GM23338 (cell line): ENCODE data around the gene FGFRL1.

ENCODE experiments used
- CREB1 ChIP-seq: fragments of 250-450 bp; sonication (Bioruptor Pico); IDR thresholded peaks from 2 replicates; pipeline ENCODE4 v1.5.0; 2020; ENCODE audit warnings: low read depth, mild to moderate bottlenecking, moderate library complexity
- EZH2 ChIP-seq: fragments of 200-600 bp; sonication (generic); IDR thresholded peaks from one replicate; pipeline ENCODE4 v1.8.0; 2017; ENCODE audit warnings: antibody characterized with exemption, mild to moderate bottlenecking, low read depth; ENCODE audit not compliant: unreplicated experiment
- EZH2phosphoT487 ChIP-seq: fragments of 200-600 bp; sonication (generic); IDR thresholded peaks from one replicate; pipeline ENCODE4 v1.8.1; 2018; ENCODE audit warnings: antibody characterized with exemption; ENCODE audit not compliant: unreplicated experiment
- JUNB ChIP-seq: IDR thresholded peaks from one replicate; pipeline ENCODE4 v1.6.1; 2016; ENCODE audit warnings: antibody characterized with exemption; ENCODE audit not compliant: unreplicated experiment
- NANOG ChIP-seq: IDR thresholded peaks from 2 replicates; pipeline ENCODE4 v1.6.1; 2016; ENCODE audit warnings: antibody characterized with exemption, borderline replicate concordance
- POLR2AphosphoS5 ChIP-seq: IDR thresholded peaks from 2 replicates; pipeline ENCODE4 v1.6.1; 2016; ENCODE audit warnings: antibody characterized with exemption, low read depth
- STAT1 ChIP-seq: IDR thresholded peaks from one replicate; pipeline ENCODE4 v1.6.1; 2016; ENCODE audit warnings: antibody characterized with exemption; ENCODE audit not compliant: unreplicated experiment
- ZNF114 ChIP-seq: fragments of 250-450 bp; sonication (Bioruptor Pico); IDR thresholded peaks from 2 replicates; pipeline ENCODE4 v1.5.0; 2020; ENCODE audit warnings: mild to moderate bottlenecking, moderate library complexity
- ZNF331 ChIP-seq: fragments of 250-450 bp; sonication (Bioruptor Pico); IDR thresholded peaks from 2 replicates; pipeline ENCODE4 v1.5.0; 2020; ENCODE audit warnings: low read depth, mild to moderate bottlenecking, moderate library complexity
- TF ChIP-seq, protein P1 (sequence below), 2 experiments: fragments of 200-600 bp in 1 of 2; sonication (generic) in 1 of 2; conservative IDR thresholded peaks; 2 replicates each; pipeline versions ENCODE4 v1.5.1 to v1.6.1; 2016 to 2017; ENCODE audit warnings: antibody characterized with exemption in 2 of 2, low read depth in 2 of 2, mild to moderate bottlenecking in 2 of 2, moderate library complexity in 1 of 2
- TF ChIP-seq, protein P2 (sequence below): IDR thresholded peaks from one replicate; pipeline ENCODE4 v1.6.1; 2018; ENCODE audit warnings: antibody characterized with exemption; ENCODE audit not compliant: unreplicated experiment

GRCh38 chr4:1060121-1060520, 48.7 kb downstream of the FGFRL1 start:
- TF ChIP-seq, protein P1, sequence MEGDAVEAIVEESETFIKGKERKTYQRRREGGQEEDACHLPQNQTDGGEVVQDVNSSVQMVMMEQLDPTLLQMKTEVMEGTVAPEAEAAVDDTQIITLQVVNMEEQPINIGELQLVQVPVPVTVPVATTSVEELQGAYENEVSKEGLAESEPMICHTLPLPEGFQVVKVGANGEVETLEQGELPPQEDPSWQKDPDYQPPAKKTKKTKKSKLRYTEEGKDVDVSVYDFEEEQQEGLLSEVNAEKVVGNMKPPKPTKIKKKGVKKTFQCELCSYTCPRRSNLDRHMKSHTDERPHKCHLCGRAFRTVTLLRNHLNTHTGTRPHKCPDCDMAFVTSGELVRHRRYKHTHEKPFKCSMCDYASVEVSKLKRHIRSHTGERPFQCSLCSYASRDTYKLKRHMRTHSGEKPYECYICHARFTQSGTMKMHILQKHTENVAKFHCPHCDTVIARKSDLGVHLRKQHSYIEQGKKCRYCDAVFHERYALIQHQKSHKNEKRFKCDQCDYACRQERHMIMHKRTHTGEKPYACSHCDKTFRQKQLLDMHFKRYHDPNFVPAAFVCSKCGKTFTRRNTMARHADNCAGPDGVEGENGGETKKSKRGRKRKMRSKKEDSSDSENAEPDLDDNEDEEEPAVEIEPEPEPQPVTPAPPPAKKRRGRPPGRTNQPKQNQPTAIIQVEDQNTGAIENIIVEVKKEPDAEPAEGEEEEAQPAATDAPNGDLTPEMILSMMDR (conservative IDR thresholded peaks at IDR 0.05; ENCODE audit: low read depth in 2 of 2): no peak
- TF ChIP-seq POLR2AphosphoS5: no peak
- TF ChIP-seq EZH2phosphoT487: no peak
- TF ChIP-seq CREB1 (CRISPR knock-in tag): no peak
- TF ChIP-seq EZH2: no peak
- TF ChIP-seq, protein P2, sequence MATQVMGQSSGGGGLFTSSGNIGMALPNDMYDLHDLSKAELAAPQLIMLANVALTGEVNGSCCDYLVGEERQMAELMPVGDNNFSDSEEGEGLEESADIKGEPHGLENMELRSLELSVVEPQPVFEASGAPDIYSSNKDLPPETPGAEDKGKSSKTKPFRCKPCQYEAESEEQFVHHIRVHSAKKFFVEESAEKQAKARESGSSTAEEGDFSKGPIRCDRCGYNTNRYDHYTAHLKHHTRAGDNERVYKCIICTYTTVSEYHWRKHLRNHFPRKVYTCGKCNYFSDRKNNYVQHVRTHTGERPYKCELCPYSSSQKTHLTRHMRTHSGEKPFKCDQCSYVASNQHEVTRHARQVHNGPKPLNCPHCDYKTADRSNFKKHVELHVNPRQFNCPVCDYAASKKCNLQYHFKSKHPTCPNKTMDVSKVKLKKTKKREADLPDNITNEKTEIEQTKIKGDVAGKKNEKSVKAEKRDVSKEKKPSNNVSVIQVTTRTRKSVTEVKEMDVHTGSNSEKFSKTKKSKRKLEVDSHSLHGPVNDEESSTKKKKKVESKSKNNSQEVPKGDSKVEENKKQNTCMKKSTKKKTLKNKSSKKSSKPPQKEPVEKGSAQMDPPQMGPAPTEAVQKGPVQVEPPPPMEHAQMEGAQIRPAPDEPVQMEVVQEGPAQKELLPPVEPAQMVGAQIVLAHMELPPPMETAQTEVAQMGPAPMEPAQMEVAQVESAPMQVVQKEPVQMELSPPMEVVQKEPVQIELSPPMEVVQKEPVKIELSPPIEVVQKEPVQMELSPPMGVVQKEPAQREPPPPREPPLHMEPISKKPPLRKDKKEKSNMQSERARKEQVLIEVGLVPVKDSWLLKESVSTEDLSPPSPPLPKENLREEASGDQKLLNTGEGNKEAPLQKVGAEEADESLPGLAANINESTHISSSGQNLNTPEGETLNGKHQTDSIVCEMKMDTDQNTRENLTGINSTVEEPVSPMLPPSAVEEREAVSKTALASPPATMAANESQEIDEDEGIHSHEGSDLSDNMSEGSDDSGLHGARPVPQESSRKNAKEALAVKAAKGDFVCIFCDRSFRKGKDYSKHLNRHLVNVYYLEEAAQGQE: no peak
- TF ChIP-seq NANOG: no peak
- TF ChIP-seq ZNF114 (CRISPR knock-in tag): no peak
- TF ChIP-seq ZNF331 (CRISPR knock-in tag): no peak
- no peak for TF ChIP-seq STAT1
- TF ChIP-seq JUNB: no peak
